Mesothelial cell of epicardium (in vitro differentiated cells): ENCODE data around the gene CXorf38. TPM values are rescaled to one million over a fixed set of nuclear protein-coding genes. Genes with fewer than 3 reads are reported as not detected.
A peak's percentile ranks its signal among the peaks of the same experiment; 100 is the strongest.

Experiments used
- DNase-seq, 2 experiments: peaks; one replicate each; pipeline ENCODE4 v3.0.0; 2021; ENCODE audit warnings: low spot score in 2 of 2; ENCODE audit not compliant: unreplicated experiment in 2 of 2
- H3K27ac Mint-ChIP-seq: 2 replicates; pipeline ENCODE4 v1.8.0; 2021; ENCODE audit warnings: mixed read lengths
- H3K27me3 Mint-ChIP-seq: 2 replicates; pipeline ENCODE4 v1.8.0; 2021; ENCODE audit warnings: low read depth, mixed read lengths
- H3K36me3 Mint-ChIP-seq: 2 replicates; pipeline ENCODE4 v1.8.0; 2021; ENCODE audit warnings: mixed read lengths
- H3K4me1 Mint-ChIP-seq: 2 replicates; pipeline ENCODE4 v1.8.0; 2021; ENCODE audit warnings: mixed read lengths
- H3K4me3 Mint-ChIP-seq: 2 replicates; pipeline ENCODE4 v1.8.0; 2021; ENCODE audit warnings: mild to moderate bottlenecking, moderate library complexity, mixed read lengths
- H3K9me3 Mint-ChIP-seq: 2 replicates; pipeline ENCODE4 v1.8.0; 2021; ENCODE audit warnings: mixed read lengths
- CTCF ChIP-seq: fragments of 200-600 bp; sonication (generic); IDR thresholded peaks from one replicate; pipeline ENCODE4 v1.5.0; 2021; ENCODE audit warnings: antibody characterized with exemption; ENCODE audit not compliant: unreplicated experiment
- total RNA-seq: library from RNA; stranded (reverse); gene quantifications from 3 replicates; pipeline ENCODE4 v1.2.1, GENCODE V29; 2021

The CXorf38 gene
- total RNA-seq, 1 donor from 2014 or later: 10.2 TPM

- no peaks in the 10 kb centered on the region for H3K27me3 Mint-ChIP-seq
- peaks cover 1% of the 10 kb centered on the region for H3K36me3 Mint-ChIP-seq
- H3K4me3 Mint-ChIP-seq: peak overlapping the region; percentile 82
- TF ChIP-seq CTCF: no peak
- peak overlapping the region; percentile 97 for H3K27ac Mint-ChIP-seq
- no peak for DNase-seq
- H3K9me3 Mint-ChIP-seq: peaks cover 10% of the 10 kb centered on the region
- peaks cover 19% of the 10 kb centered on the region for H3K4me1 Mint-ChIP-seq
These were observed 663 bp downstream of the CXorf38 start for GRCh38 chrX:40646489-40647306.

- Mint-ChIP-seq H3K36me3 (peaks cover 1% of the 10 kb centered on the region), H3K27me3 (no peaks in the 10 kb centered on the region), H3K9me3 (peaks cover 10% of the 10 kb centered on the region), H3K4me1 (peaks cover 19% of the 10 kb centered on the region), H3K27ac (peak overlapping the region; percentile 73), H3K4me3 (peak overlapping the region; percentile 45)
- no peak for TF ChIP-seq CTCF
- DNase-seq: no peak
These were observed 2.5 kb downstream of the CXorf38 start for GRCh38 chrX:40644821-40645358.

GRCh38 chrX:40644176-40644575 lies 3.2 kb downstream of the CXorf38 start:
- H3K27me3 Mint-ChIP-seq: no peaks in the 10 kb centered on the region
- H3K36me3 Mint-ChIP-seq: peaks cover 1% of the 10 kb centered on the region
- H3K4me3 Mint-ChIP-seq: no peak overlapping the region
- peak overlapping the region; percentile 82 for H3K27ac Mint-ChIP-seq
- no peak for TF ChIP-seq CTCF
- DNase-seq: no peak
- peaks cover 10% of the 10 kb centered on the region for H3K9me3 Mint-ChIP-seq
- peaks cover 19% of the 10 kb centered on the region for H3K4me1 Mint-ChIP-seq

- H3K27ac Mint-ChIP-seq: no peak overlapping the region
- TF ChIP-seq CTCF: no peak
These were observed 9.7 kb downstream of the CXorf38 start for GRCh38 chrX:40637687-40638086.

GRCh38 chrX:40632199-40632598 lies 15.2 kb downstream of the CXorf38 start:
- Mint-ChIP-seq H3K9me3 (peaks cover 14% of the 10 kb centered on the region), H3K27me3 (no peaks in the 10 kb centered on the region), H3K36me3 (peaks cover 27% of the 10 kb centered on the region), H3K27ac (no peak overlapping the region), H3K4me1 (no peaks in the 10 kb centered on the region), H3K4me3 (no peak overlapping the region)
- TF ChIP-seq CTCF: no peak
- no peak for DNase-seq

More at GRCh38 chrX:40637687-40638086, 9.7 kb downstream of the CXorf38 start:
- Mint-ChIP-seq H3K27me3 (no peaks in the 10 kb centered on the region), H3K4me3 (no peak overlapping the region), H3K36me3 (peaks cover 17% of the 10 kb centered on the region), H3K9me3 (peaks cover 11% of the 10 kb centered on the region), H3K4me1 (no peaks in the 10 kb centered on the region)
- DNase-seq: no peak
